Fibroblast of lung (primary cell): Measurements from ENCODE around the gene LSM14B.

ENCODE experiments used
- CTCF ChIP-seq, 2 donors: IDR thresholded peaks in 1 of 2; conservative IDR thresholded peaks in 1 of 2; 1 replicate in 1 of 2; 2 replicates in 1 of 2; pipeline ENCODE4 v1.5.1; 2011 to 2012; ENCODE audit warnings: low read length in 2 of 2, control low read depth in 1 of 2, inconsistent platforms in 1 of 2, low read depth in 1 of 2, mild to moderate bottlenecking in 1 of 2
- EZH2 ChIP-seq: IDR thresholded peaks from 2 replicates; pipeline ENCODE4 v1.5.1; 2012; ENCODE audit warnings: low read length, control low read depth, mild to moderate bottlenecking; ENCODE audit errors: missing control alignments

DNA sequence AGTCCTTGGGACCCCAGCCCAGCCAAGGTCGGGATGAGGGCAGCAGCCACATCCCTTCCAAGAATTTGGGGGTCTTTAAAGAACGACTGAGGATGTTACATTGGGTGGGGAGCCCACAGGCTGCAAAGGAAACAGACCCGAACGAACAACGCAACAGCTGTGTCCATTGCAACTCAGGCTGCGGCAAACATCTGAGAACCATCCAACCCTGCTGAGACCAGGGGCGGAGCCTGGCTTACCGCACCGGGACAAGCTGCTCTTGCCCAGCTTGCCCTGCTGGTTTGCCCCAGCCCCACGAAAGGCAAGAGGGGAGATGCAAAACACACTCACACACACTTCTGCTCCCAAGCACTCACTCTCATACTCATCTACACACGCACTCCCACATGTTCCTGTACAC, 35.0 kb upstream of the LSM14B start:
- TF ChIP-seq CTCF (conservative IDR thresholded peaks at IDR 0.05 in 1 of 2, IDR thresholded peaks at IDR 0.05 in 1 of 2; ENCODE audit: low read depth in 1 of 2, low read length in 2 of 2) (no peak), EZH2 (no peak)
